ENCODE data around the gene TEX19.

The TEX19 gene

GRCh38 chr17:82322526-82323453 is 36.3 kb upstream of the TEX19 start:
- 87 to 88% methylated on average over 28 of the region's 28 CpGs for WGBS, 2 experiments
- H3K36me3 ChIP-seq (ENCODE audit: control insufficient read depth, insufficient read depth, low read length), result no peaks in the 10 kb centered on the region

GRCh38 chr17:82323514-82324234 is 35.4 kb upstream of the TEX19 start:
- 83 to 84% methylated on average over 21 of the region's 21 CpGs for WGBS, 2 experiments
- no peak overlapping the region for H3K27ac ChIP-seq (ENCODE audit: insufficient read depth, low read depth, low read length, poor library complexity, severe bottlenecking)
- H3K4me3 ChIP-seq (ENCODE audit: insufficient read depth, low read depth, low read length), result no peak overlapping the region
- no peaks in the 10 kb centered on the region for H3K36me3 ChIP-seq (ENCODE audit: control insufficient read depth, insufficient read depth, low read length)
- no peaks in the 10 kb centered on the region for H3K9me3 ChIP-seq (ENCODE audit: control insufficient read depth, low read length)
- peaks cover 25% of the 10 kb centered on the region for H3K4me1 ChIP-seq (ENCODE audit: control insufficient read depth, insufficient read depth, low read length)
- H3K27me3 ChIP-seq (ENCODE audit: control insufficient read depth, insufficient read depth, low read length, poor library complexity, severe bottlenecking), result peaks cover 21% of the 10 kb centered on the region

More at GRCh38 chr17:82322526-82323453, 36.3 kb upstream of the TEX19 start:
- peaks cover 21% of the 10 kb centered on the region for H3K4me1 ChIP-seq (ENCODE audit: control insufficient read depth, insufficient read depth, low read length)
- no peak overlapping the region for H3K27ac ChIP-seq (ENCODE audit: insufficient read depth, low read depth, low read length, poor library complexity, severe bottlenecking)
- peaks cover 14% of the 10 kb centered on the region for H3K27me3 ChIP-seq (ENCODE audit: control insufficient read depth, insufficient read depth, low read length, poor library complexity, severe bottlenecking)
- no peak overlapping the region for H3K4me3 ChIP-seq (ENCODE audit: insufficient read depth, low read depth, low read length)
- H3K9me3 ChIP-seq (ENCODE audit: control insufficient read depth, low read length), result no peaks in the 10 kb centered on the region

- no peak overlapping the region for H3K4me3 ChIP-seq (ENCODE audit: insufficient read depth, low read depth, low read length)
- H3K27ac ChIP-seq (ENCODE audit: insufficient read depth, low read depth, low read length, poor library complexity, severe bottlenecking), result no peak overlapping the region
- H3K27me3 ChIP-seq (ENCODE audit: control insufficient read depth, insufficient read depth, low read length, poor library complexity, severe bottlenecking), result peaks cover 29% of the 10 kb centered on the region
- WGBS, 2 experiments, result 83 to 84% methylated on average over 25 of the region's 25 CpGs
- H3K4me1 ChIP-seq (ENCODE audit: control insufficient read depth, insufficient read depth, low read length), result peaks cover 25% of the 10 kb centered on the region
- H3K9me3 ChIP-seq (ENCODE audit: control insufficient read depth, low read length), result no peaks in the 10 kb centered on the region
- no peaks in the 10 kb centered on the region for H3K36me3 ChIP-seq (ENCODE audit: control insufficient read depth, insufficient read depth, low read length)
Measured at GRCh38 chr17:82324566-82325285, 34.3 kb upstream of the TEX19 start.

DNA sequence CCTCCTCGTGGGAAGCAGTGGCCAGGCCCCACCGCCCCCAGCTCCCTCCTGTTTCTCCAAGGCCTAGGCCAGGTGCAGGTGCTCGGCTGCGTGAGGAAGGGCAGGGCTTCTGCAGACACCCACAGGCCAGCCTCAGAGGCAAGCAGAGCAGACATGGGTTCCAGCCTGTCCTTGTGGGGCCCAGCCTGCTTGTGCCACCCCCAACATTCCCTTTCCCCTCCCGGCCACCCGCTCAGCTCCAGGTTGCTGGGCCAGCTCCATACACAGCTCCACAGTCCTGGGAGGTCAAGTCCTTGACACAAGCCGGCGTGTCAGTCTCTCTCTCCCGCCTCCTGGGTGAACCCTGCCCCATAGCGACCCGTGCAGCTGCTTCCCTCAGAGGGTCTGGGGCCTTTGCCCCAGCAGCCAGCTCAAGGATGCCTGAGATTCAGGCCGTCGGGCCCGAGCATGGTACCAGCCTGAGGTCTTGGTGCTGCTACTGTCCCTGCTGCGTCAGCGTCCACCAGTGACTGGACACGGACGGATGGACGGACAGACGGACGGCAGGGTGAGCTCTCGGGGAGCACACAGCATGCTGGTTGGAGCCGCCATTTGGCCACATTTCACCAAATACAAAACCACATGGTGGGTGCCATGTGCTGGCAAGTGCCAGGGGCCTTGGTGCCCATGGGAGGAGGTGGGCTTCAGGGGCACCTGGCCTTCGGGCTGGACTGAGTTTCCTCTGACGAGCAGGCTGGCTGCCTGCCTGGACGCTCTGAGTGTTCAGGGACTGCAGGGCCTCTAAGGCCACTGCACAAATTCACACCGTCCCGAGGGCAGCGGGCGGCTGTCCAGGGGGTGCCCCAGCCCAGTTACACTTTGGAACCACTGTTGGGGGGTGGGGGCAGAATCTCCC is 33.5 kb upstream of the TEX19 start:
- no peak overlapping the region for H3K4me3 ChIP-seq (ENCODE audit: insufficient read depth, low read depth, low read length)
- 92% methylated on average over 30 of the region's 30 CpGs for WGBS, 2 experiments
- peaks cover 37% of the 10 kb centered on the region for H3K27me3 ChIP-seq (ENCODE audit: control insufficient read depth, insufficient read depth, low read length, poor library complexity, severe bottlenecking)
- peaks cover 25% of the 10 kb centered on the region for H3K4me1 ChIP-seq (ENCODE audit: control insufficient read depth, insufficient read depth, low read length)
- no peaks in the 10 kb centered on the region for H3K36me3 ChIP-seq (ENCODE audit: control insufficient read depth, insufficient read depth, low read length)
- H3K9me3 ChIP-seq (ENCODE audit: control insufficient read depth, low read length), result no peaks in the 10 kb centered on the region
- no peak overlapping the region for H3K27ac ChIP-seq (ENCODE audit: insufficient read depth, low read depth, low read length, poor library complexity, severe bottlenecking)

GRCh38 chr17:82327289-82327688 is 31.8 kb upstream of the TEX19 start:
- 30 to 32% methylated on average over 15 of the region's 15 CpGs for WGBS, 2 experiments

DNA sequence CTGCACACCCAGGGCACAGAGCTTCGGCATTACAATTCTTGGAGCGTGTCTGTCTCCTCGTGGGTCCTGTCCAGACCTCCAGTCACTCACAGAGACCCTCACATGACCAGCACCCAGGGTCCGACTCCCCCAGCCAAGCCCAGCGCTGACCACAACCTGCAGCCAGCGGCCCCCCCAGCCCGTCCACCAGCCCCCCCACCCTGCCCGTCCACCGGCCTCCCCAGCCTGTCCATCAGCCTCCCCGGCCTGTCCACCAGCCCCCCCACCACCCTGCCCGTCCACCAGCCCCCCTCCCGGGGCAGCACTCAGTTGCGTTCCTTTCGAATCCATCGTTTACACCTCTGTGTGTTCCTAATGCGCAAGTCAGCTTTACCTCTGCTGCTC is 31.3 kb upstream of the TEX19 start:
- no peak overlapping the region for H3K4me3 ChIP-seq (ENCODE audit: insufficient read depth, low read depth, low read length)
- no peak overlapping the region for H3K27ac ChIP-seq (ENCODE audit: insufficient read depth, low read depth, low read length, poor library complexity, severe bottlenecking)
- WGBS, 2 experiments, result 64 to 65% methylated on average over 14 of the region's 16 CpGs
- H3K9me3 ChIP-seq (ENCODE audit: control insufficient read depth, low read length), result no peaks in the 10 kb centered on the region
- H3K4me1 ChIP-seq (ENCODE audit: control insufficient read depth, insufficient read depth, low read length), result peaks cover 27% of the 10 kb centered on the region
- no peaks in the 10 kb centered on the region for H3K36me3 ChIP-seq (ENCODE audit: control insufficient read depth, insufficient read depth, low read length)
- H3K27me3 ChIP-seq (ENCODE audit: control insufficient read depth, insufficient read depth, low read length, poor library complexity, severe bottlenecking), result peaks cover 54% of the 10 kb centered on the region

More at GRCh38 chr17:82327289-82327688, 31.8 kb upstream of the TEX19 start:
- Histone ChIP-seq H3K4me1 (ENCODE audit: control insufficient read depth, insufficient read depth, low read length) (peaks cover 25% of the 10 kb centered on the region), H3K27me3 (ENCODE audit: control insufficient read depth, insufficient read depth, low read length, poor library complexity, severe bottlenecking) (peaks cover 49% of the 10 kb centered on the region), H3K36me3 (ENCODE audit: control insufficient read depth, insufficient read depth, low read length) (no peaks in the 10 kb centered on the region), H3K4me3 (ENCODE audit: insufficient read depth, low read depth, low read length) (no peak overlapping the region), H3K9me3 (ENCODE audit: control insufficient read depth, low read length) (no peaks in the 10 kb centered on the region), H3K27ac (ENCODE audit: insufficient read depth, low read depth, low read length, poor library complexity, severe bottlenecking) (no peak overlapping the region)

- Histone ChIP-seq H3K4me1 (ENCODE audit: control insufficient read depth, insufficient read depth, low read length) (peaks cover 33% of the 10 kb centered on the region), H3K36me3 (ENCODE audit: control insufficient read depth, insufficient read depth, low read length) (no peaks in the 10 kb centered on the region), H3K4me3 (ENCODE audit: insufficient read depth, low read depth, low read length) (no peak overlapping the region), H3K9me3 (ENCODE audit: control insufficient read depth, low read length) (no peaks in the 10 kb centered on the region), H3K27ac (ENCODE audit: insufficient read depth, low read depth, low read length, poor library complexity, severe bottlenecking) (no peak overlapping the region), H3K27me3 (ENCODE audit: control insufficient read depth, insufficient read depth, low read length, poor library complexity, severe bottlenecking) (peaks cover 60% of the 10 kb centered on the region)
- WGBS, 2 experiments, result 66 to 67% methylated on average over 28 of the region's 28 CpGs
Measured at GRCh38 chr17:82328141-82328993, 30.7 kb upstream of the TEX19 start.

- Histone ChIP-seq H3K9me3 (ENCODE audit: control insufficient read depth, low read length) (no peaks in the 10 kb centered on the region), H3K4me3 (ENCODE audit: insufficient read depth, low read depth, low read length) (no peak overlapping the region), H3K27ac (ENCODE audit: insufficient read depth, low read depth, low read length, poor library complexity, severe bottlenecking) (no peak overlapping the region), H3K4me1 (ENCODE audit: control insufficient read depth, insufficient read depth, low read length) (peaks cover 27% of the 10 kb centered on the region), H3K27me3 (ENCODE audit: control insufficient read depth, insufficient read depth, low read length, poor library complexity, severe bottlenecking) (peaks cover 67% of the 10 kb centered on the region), H3K36me3 (ENCODE audit: control insufficient read depth, insufficient read depth, low read length) (no peaks in the 10 kb centered on the region)
- WGBS, 2 experiments, result 92 to 94% methylated on average over 15 of the region's 15 CpGs
Measured at GRCh38 chr17:82328994-82329507, 30.0 kb upstream of the TEX19 start.
